Measurements from ENCODE around the gene PPP1R27.
A peak's percentile ranks its signal among the peaks of the same experiment; 100 is the strongest.

PPP1R27 gene

GRCh38 chr17:81834831-81835267, at the start of gene PPP1R27:
Gene PPP1R27, minus strand, starts transcription at chr17:81835050. Its CDS starts 97 bp downstream, at chr17:81834953.
- no peak for DNase-seq (ENCODE audit: low spot score)

- no peak for DNase-seq (ENCODE audit: low spot score)
Measured at GRCh38 chr17:81884520-81884919, 49.7 kb upstream of the PPP1R27 start.

GRCh38 chr17:81879121-81879520, 44.3 kb upstream of the PPP1R27 start:
- no peak for DNase-seq (ENCODE audit: low spot score)

- DNase-seq (ENCODE audit: low spot score): no peak
Measured at GRCh38 chr17:81878294-81878693, 43.4 kb upstream of the PPP1R27 start.

GRCh38 chr17:81877569-81877968, 42.7 kb upstream of the PPP1R27 start:
- no peak for DNase-seq (ENCODE audit: low spot score)

- DNase-seq (ENCODE audit: low spot score): peak; percentile 88
Measured at GRCh38 chr17:81871387-81872230, 36.8 kb upstream of the PPP1R27 start.

GRCh38 chr17:81870981-81871386, 36.1 kb upstream of the PPP1R27 start, which contains the start of gene ARHGDIA:
Gene ARHGDIA, minus strand, starts transcription at chr17:81871337. Its CDS starts 1,407 bp downstream, at chr17:81869930.
- no peak for DNase-seq (ENCODE audit: low spot score)

GRCh38 chr17:81870131-81870980, 35.5 kb upstream of the PPP1R27 start:
- no peak for DNase-seq (ENCODE audit: low spot score)

GRCh38 chr17:81869221-81870130, 34.6 kb upstream of the PPP1R27 start:
- DNase-seq (ENCODE audit: low spot score): no peak

- DNase-seq (ENCODE audit: low spot score): no peak
Measured at GRCh38 chr17:81868674-81869220, 33.9 kb upstream of the PPP1R27 start.

- DNase-seq (ENCODE audit: low spot score): no peak
Measured at GRCh38 chr17:81867991-81868673, 33.3 kb upstream of the PPP1R27 start.

GRCh38 chr17:81867170-81867990, 32.5 kb upstream of the PPP1R27 start:
- no peak for DNase-seq (ENCODE audit: low spot score)

GRCh38 chr17:81866440-81867169, 31.8 kb upstream of the PPP1R27 start:
- no peak for DNase-seq (ENCODE audit: low spot score)

GRCh38 chr17:81865733-81866439, 31.0 kb upstream of the PPP1R27 start:
- DNase-seq (ENCODE audit: low spot score): no peak

- no peak for DNase-seq (ENCODE audit: low spot score)
Measured at GRCh38 chr17:81865358-81865732, 30.5 kb upstream of the PPP1R27 start.

- DNase-seq (ENCODE audit: low spot score): no peak
Measured at GRCh38 chr17:81863833-81864768, 29.3 kb upstream of the PPP1R27 start.

GRCh38 chr17:81863123-81863675, 28.3 kb upstream of the PPP1R27 start:
- DNase-seq (ENCODE audit: low spot score): no peak
